GM23338 (cell line): Measurements from ENCODE around the gene ARID3A. TPM values are rescaled to one million over a fixed set of nuclear protein-coding genes. Genes with fewer than 3 reads are reported as not detected.

Experiments used
- ATAC-seq: fragments of 200-7000 bp; cut with Tn5 transposase; 3 replicates; pipeline ENCODE4 v1.9.1; 2020
- DNase-seq: peaks from one replicate; pipeline ENCODE4 v3.0.0-alpha.2; 2015; ENCODE audit warnings: low spot score
- H2AFZ ChIP-seq: fragments of 200-600 bp; sonication (generic); 2 replicates; pipeline ENCODE4 v1.8.0; 2016; ENCODE audit warnings: antibody characterized with exemption, mild to moderate bottlenecking, moderate library complexity
- H3F3A ChIP-seq: fragments of 200-600 bp; sonication (generic); replicated peaks from 2 replicates; pipeline ENCODE4 v1.8.0; 2017; ENCODE audit warnings: antibody characterized with exemption, mixed run types, low read depth
- H3K27ac ChIP-seq: fragments of 200-600 bp; sonication (generic); 2 replicates; pipeline ENCODE4 v1.6.1; 2016; ENCODE audit warnings: low read depth
- H3K27me3 ChIP-seq: fragments of 200-600 bp; sonication (generic); 2 replicates; pipeline ENCODE4 v1.8.0; 2016; ENCODE audit warnings: mild to moderate bottlenecking, mixed run types, moderate library complexity; ENCODE audit not compliant: insufficient read depth
- H3K36me3 ChIP-seq: fragments of 200-600 bp; sonication (generic); 2 replicates; pipeline ENCODE4 v1.8.0; 2016; ENCODE audit warnings: mild to moderate bottlenecking; ENCODE audit not compliant: insufficient read depth
- H3K4me1 ChIP-seq: fragments of 200-600 bp; sonication (generic); 2 replicates; pipeline ENCODE4 v1.8.0; 2016; ENCODE audit warnings: mild to moderate bottlenecking, moderate library complexity; ENCODE audit not compliant: insufficient read depth
- H3K4me2 ChIP-seq: fragments of 200-600 bp; sonication (generic); 2 replicates; pipeline ENCODE4 v1.7.1; 2017; ENCODE audit warnings: mixed run types
- H3K4me3 ChIP-seq: fragments of 200-600 bp; sonication (generic); 2 replicates; pipeline ENCODE4 v1.6.1; 2016; ENCODE audit warnings: mixed run types
- H3K79me2 ChIP-seq: fragments of 200-600 bp; sonication (generic); replicated peaks from 2 replicates; pipeline ENCODE4 v1.8.0; 2017; ENCODE audit warnings: mild to moderate bottlenecking; ENCODE audit not compliant: insufficient read depth
- H3K9me2 ChIP-seq: fragments of 200-600 bp; sonication (generic); 2 replicates; pipeline ENCODE4 v1.8.0; 2017; ENCODE audit not compliant: insufficient read depth
- H4K20me1 ChIP-seq: fragments of 200-600 bp; sonication (generic); replicated peaks from 2 replicates; pipeline ENCODE4 v1.8.0; 2017; ENCODE audit warnings: mild to moderate bottlenecking; ENCODE audit not compliant: insufficient read depth
- H3K27ac Mint-ChIP-seq: 2 replicates; pipeline ENCODE4 v1.8.0; 2020; ENCODE audit warnings: inconsistent platforms, mild to moderate bottlenecking, moderate library complexity, mixed read lengths
- H3K27me3 Mint-ChIP-seq: 3 replicates; pipeline ENCODE4 v1.8.0; 2022; ENCODE audit warnings: low read depth, mild to moderate bottlenecking, moderate library complexity, mixed read lengths, inconsistent platforms; ENCODE audit not compliant: insufficient read depth, poor library complexity
- H3K36me3 Mint-ChIP-seq: 3 replicates; pipeline ENCODE4 v1.8.0; 2021; ENCODE audit warnings: low read depth, mild to moderate bottlenecking, inconsistent platforms, moderate library complexity, mixed read lengths
- H3K4me1 Mint-ChIP-seq: 3 replicates; pipeline ENCODE4 v1.8.0; 2020; ENCODE audit warnings: mild to moderate bottlenecking, inconsistent platforms, mixed read lengths
- H3K4me3 Mint-ChIP-seq: 3 replicates; pipeline ENCODE4 v1.8.0; 2021; ENCODE audit warnings: moderate library complexity, mild to moderate bottlenecking, inconsistent platforms, mixed read lengths
- H3K9me3 Mint-ChIP-seq: 3 replicates; pipeline ENCODE4 v1.8.0; 2020; ENCODE audit warnings: moderate library complexity, mild to moderate bottlenecking, inconsistent platforms, mixed read lengths
- EZH2 ChIP-seq: fragments of 200-600 bp; sonication (generic); IDR thresholded peaks from one replicate; pipeline ENCODE4 v1.8.0; 2017; ENCODE audit warnings: antibody characterized with exemption, mild to moderate bottlenecking, low read depth; ENCODE audit not compliant: unreplicated experiment
- EZH2phosphoT487 ChIP-seq: fragments of 200-600 bp; sonication (generic); IDR thresholded peaks from one replicate; pipeline ENCODE4 v1.8.1; 2018; ENCODE audit warnings: antibody characterized with exemption; ENCODE audit not compliant: unreplicated experiment
- JUNB ChIP-seq: IDR thresholded peaks from one replicate; pipeline ENCODE4 v1.6.1; 2016; ENCODE audit warnings: antibody characterized with exemption; ENCODE audit not compliant: unreplicated experiment
- NANOG ChIP-seq: IDR thresholded peaks from 2 replicates; pipeline ENCODE4 v1.6.1; 2016; ENCODE audit warnings: antibody characterized with exemption, borderline replicate concordance
- POLR2AphosphoS5 ChIP-seq: IDR thresholded peaks from 2 replicates; pipeline ENCODE4 v1.6.1; 2016; ENCODE audit warnings: antibody characterized with exemption, low read depth
- STAT1 ChIP-seq: IDR thresholded peaks from one replicate; pipeline ENCODE4 v1.6.1; 2016; ENCODE audit warnings: antibody characterized with exemption; ENCODE audit not compliant: unreplicated experiment
- ZNF114 ChIP-seq: fragments of 250-450 bp; sonication (Bioruptor Pico); IDR thresholded peaks from 2 replicates; pipeline ENCODE4 v1.5.0; 2020; ENCODE audit warnings: mild to moderate bottlenecking, moderate library complexity
- polyA plus RNA-seq: library from polyadenylated mRNA; unstranded; fragments of >200 nt; fragmentation: Nextera tagmentation; extraction: Ambion mirVana; gene quantifications from 2 replicates; pipeline ENCODE4 v1.2.1, GENCODE V29; 2016
- total RNA-seq: library from RNA; depleted of rRNA; stranded (reverse); fragments of >200 nt; shearing (Covaris generic); gene quantifications from 2 replicates; pipeline ENCODE4 v1.2.3, GENCODE V29; 2014
- TF ChIP-seq, protein P1 (sequence below): fragments of 250-450 bp; sonication (Bioruptor Pico); IDR thresholded peaks from 2 replicates; pipeline ENCODE4 v1.5.0; 2020; ENCODE audit warnings: mild to moderate bottlenecking, moderate library complexity

ARID3A gene
- total and polyA plus RNA-seq, 2 experiments from 2014 or later, result 33.6 to 51.6 TPM

DNA sequence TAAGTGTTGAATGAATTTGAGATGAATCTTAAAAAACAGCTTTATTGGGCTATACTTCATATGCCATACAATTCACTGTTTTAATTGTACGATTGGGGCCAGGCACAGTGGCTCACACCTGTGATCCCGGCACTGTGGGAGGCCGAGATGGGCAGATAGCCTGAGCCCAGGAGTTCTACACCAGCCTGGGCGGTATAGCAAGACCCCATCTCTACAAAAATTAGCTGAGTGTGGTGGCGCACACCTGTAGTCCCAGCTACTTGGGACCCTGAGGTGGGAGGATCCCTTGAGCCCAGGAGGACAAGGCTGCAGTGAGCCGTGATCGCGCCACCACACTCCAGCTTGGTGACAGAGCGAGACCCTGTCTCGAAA, 10.3 kb downstream of the ARID3A start (continued):
- TF ChIP-seq, protein P1, sequence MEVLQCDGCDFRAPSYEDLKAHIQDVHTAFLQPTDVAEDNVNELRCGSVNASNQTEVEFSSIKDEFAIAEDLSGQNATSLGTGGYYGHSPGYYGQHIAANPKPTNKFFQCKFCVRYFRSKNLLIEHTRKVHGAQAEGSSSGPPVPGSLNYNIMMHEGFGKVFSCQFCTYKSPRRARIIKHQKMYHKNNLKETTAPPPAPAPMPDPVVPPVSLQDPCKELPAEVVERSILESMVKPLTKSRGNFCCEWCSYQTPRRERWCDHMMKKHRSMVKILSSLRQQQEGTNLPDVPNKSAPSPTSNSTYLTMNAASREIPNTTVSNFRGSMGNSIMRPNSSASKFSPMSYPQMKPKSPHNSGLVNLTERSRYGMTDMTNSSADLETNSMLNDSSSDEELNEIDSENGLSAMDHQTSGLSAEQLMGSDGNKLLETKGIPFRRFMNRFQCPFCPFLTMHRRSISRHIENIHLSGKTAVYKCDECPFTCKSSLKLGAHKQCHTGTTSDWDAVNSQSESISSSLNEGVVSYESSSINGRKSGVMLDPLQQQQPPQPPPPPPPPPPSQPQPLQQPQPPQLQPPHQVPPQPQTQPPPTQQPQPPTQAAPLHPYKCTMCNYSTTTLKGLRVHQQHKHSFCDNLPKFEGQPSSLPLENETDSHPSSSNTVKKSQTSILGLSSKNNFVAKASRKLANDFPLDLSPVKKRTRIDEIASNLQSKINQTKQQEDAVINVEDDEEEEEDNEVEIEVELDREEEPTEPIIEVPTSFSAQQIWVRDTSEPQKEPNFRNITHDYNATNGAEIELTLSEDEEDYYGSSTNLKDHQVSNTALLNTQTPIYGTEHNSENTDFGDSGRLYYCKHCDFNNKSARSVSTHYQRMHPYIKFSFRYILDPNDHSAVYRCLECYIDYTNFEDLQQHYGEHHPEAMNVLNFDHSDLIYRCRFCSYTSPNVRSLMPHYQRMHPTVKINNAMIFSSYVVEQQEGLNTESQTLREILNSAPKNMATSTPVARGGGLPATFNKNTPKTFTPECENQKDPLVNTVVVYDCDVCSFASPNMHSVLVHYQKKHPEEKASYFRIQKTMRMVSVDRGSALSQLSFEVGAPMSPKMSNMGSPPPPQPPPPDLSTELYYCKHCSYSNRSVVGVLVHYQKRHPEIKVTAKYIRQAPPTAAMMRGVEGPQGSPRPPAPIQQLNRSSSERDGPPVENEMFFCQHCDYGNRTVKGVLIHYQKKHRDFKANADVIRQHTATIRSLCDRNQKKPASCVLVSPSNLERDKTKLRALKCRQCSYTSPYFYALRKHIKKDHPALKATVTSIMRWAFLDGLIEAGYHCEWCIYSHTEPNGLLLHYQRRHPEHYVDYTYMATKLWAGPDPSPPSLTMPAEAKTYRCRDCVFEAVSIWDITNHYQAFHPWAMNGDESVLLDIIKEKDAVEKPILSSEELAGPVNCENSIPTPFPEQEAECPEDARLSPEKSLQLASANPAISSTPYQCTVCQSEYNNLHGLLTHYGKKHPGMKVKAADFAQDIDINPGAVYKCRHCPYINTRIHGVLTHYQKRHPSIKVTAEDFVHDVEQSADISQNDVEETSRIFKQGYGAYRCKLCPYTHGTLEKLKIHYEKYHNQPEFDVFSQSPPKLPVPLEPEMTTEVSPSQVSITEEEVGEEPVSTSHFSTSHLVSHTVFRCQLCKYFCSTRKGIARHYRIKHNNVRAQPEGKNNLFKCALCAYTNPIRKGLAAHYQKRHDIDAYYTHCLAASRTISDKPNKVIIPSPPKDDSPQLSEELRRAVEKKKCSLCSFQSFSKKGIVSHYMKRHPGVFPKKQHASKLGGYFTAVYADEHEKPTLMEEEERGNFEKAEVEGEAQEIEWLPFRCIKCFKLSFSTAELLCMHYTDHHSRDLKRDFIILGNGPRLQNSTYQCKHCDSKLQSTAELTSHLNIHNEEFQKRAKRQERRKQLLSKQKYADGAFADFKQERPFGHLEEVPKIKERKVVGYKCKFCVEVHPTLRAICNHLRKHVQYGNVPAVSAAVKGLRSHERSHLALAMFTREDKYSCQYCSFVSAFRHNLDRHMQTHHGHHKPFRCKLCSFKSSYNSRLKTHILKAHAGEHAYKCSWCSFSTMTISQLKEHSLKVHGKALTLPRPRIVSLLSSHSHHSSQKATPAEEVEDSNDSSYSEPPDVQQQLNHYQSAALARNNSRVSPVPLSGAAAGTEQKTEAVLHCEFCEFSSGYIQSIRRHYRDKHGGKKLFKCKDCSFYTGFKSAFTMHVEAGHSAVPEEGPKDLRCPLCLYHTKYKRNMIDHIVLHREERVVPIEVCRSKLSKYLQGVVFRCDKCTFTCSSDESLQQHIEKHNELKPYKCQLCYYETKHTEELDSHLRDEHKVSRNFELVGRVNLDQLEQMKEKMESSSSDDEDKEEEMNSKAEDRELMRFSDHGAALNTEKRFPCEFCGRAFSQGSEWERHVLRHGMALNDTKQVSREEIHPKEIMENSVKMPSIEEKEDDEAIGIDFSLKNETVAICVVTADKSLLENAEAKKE (CRISPR knock-in tag), result no peak
- TF ChIP-seq NANOG (no peak), EZH2 (no peak), STAT1 (no peak), POLR2AphosphoS5 (no peak), EZH2phosphoT487 (no peak)

DNA sequence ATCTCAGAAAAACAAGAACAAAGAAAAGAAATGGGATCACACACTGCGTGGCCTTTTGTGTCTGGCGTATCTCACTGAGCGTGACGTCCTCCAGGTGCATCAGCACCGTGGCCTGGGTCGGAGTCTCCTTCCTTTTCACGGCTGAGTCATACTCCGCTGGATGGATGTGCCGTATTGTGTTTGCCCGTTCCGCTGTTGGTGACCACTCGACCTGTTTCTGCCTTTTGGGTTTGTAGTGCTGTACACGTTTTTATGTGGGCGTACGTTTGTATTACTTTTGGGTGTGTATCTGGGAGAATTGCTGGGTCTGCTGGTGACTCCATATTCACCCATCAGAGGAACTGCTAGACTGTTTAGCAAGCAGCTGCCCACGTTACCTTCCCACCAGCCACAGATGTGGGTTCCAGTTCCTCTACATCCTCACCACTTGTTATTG, 11.4 kb downstream of the ARID3A start:
- H3K27me3 ChIP-seq, result no peaks in the 10 kb centered on the region
- H3K4me3 ChIP-seq, result no peak overlapping the region
- H3F3A ChIP-seq, result 0 out of 2 replicates have a peak, but pooled peaks cover 3% of the 10 kb centered on the region
- H3K9me2 ChIP-seq, result no peaks in the 10 kb centered on the region
- H3K4me1 ChIP-seq, result peaks cover 10% of the 10 kb centered on the region; the same call in 1 of the 2 replicates
- H3K4me3 Mint-ChIP-seq, result no peak overlapping the region
- no peak overlapping the region for H3K4me2 ChIP-seq
- H3K27ac ChIP-seq, result no peak overlapping the region
- H3K79me2 ChIP-seq, result peaks cover 87% of the 10 kb centered on the region
- H3K36me3 Mint-ChIP-seq, result peaks cover 29% of the 10 kb centered on the region
- TF ChIP-seq NANOG, result no peak
- no peak for TF ChIP-seq ZNF114 (CRISPR knock-in tag)
- no peak for TF ChIP-seq JUNB
- no peak for TF ChIP-seq STAT1
- no peak for DNase-seq
- peaks cover 8% of the 10 kb centered on the region; the same call in 2 of the 3 replicates for H3K4me1 Mint-ChIP-seq
- no peaks in the 10 kb centered on the region for H3K36me3 ChIP-seq
- no peak overlapping the region for H2AFZ ChIP-seq
- peaks cover 12% of the 10 kb centered on the region for H3K27me3 Mint-ChIP-seq
- no peak for ATAC-seq
- no peak overlapping the region; the same call in 1 of the 2 replicates for H3K27ac Mint-ChIP-seq
- peaks cover 2% of the 10 kb centered on the region; the same call in 2 of the 3 replicates for H3K9me3 Mint-ChIP-seq
- peaks cover 8% of the 10 kb centered on the region for H4K20me1 ChIP-seq
